ENCODE results near the gene ETS1. TPM values are rescaled to one million over a fixed set of nuclear protein-coding genes. Genes with fewer than 3 reads are reported as not detected.

The ETS1 gene
- polyA plus RNA-seq, 1 donor from 2014 or later = 0.42 TPM

- Histone ChIP-seq H2AFZ (ENCODE audit: low read depth, low read length) (no peak overlapping the region), H3K9me2 (ENCODE audit: insufficient read depth, low read length) (no peaks in the 10 kb centered on the region), H3K27ac (ENCODE audit: low read length) (no peak overlapping the region), H3K27me3 (ENCODE audit: insufficient read depth, low read depth, low read length) (no peaks in the 10 kb centered on the region), H3K4me3 (ENCODE audit: low read length) (no peak overlapping the region), H3K9ac (ENCODE audit: low read length) (no peak overlapping the region), H3K36me3 (ENCODE audit: insufficient read depth, low read length) (no peaks in the 10 kb centered on the region), H3K9me3 (ENCODE audit: low read length) (no peaks in the 10 kb centered on the region), H3K4me2 (ENCODE audit: low read length) (no peak overlapping the region), H3K79me2 (replicated peaks; ENCODE audit: insufficient read depth, low read length) (no peaks in the 10 kb centered on the region), H3F3A (ENCODE audit: insufficient read depth, low read length, poor library complexity, severe bottlenecking) (no peaks in the 10 kb centered on the region), H4K20me1 (ENCODE audit: insufficient read depth) (no peaks in the 10 kb centered on the region)
- TF ChIP-seq CTCF (IDR thresholded peaks at IDR 0.05; ENCODE audit: poor library complexity, severe bottlenecking) (no peak), SMC3 (conservative IDR thresholded peaks at IDR 0.05; ENCODE audit: poor library complexity) (no peak), EZH2 (IDR thresholded peaks at IDR 0.05; ENCODE audit: borderline replicate concordance, insufficient read depth, low read length, poor library complexity, severe bottlenecking) (no peak), REST (IDR thresholded peaks at IDR 0.05; ENCODE audit: borderline replicate concordance) (no peak), POLR2AphosphoS5 (IDR thresholded peaks at IDR 0.05) (no peak), MXI1 (conservative IDR thresholded peaks at IDR 0.05; ENCODE audit: poor library complexity, severe bottlenecking) (no peak)
These were observed 152.5 kb downstream of the ETS1 start for GRCh38 chr11:128434818-128435217.

GRCh38 chr11:128434411-128434810 lies 152.9 kb downstream of the ETS1 start:
- no peak for TF ChIP-seq EZH2 (IDR thresholded peaks at IDR 0.05; ENCODE audit: borderline replicate concordance, insufficient read depth, low read length, poor library complexity, severe bottlenecking)
- no peak for TF ChIP-seq POLR2AphosphoS5 (IDR thresholded peaks at IDR 0.05)
- TF ChIP-seq CTCF (IDR thresholded peaks at IDR 0.05; ENCODE audit: poor library complexity, severe bottlenecking) = no peak
- no peak for TF ChIP-seq EP300 (conservative IDR thresholded peaks at IDR 0.05; ENCODE audit: poor library complexity, severe bottlenecking)
- TF ChIP-seq REST (IDR thresholded peaks at IDR 0.05; ENCODE audit: borderline replicate concordance) = no peak
- TF ChIP-seq SMC3 (conservative IDR thresholded peaks at IDR 0.05; ENCODE audit: poor library complexity) = no peak
- no peak for TF ChIP-seq MXI1 (conservative IDR thresholded peaks at IDR 0.05; ENCODE audit: poor library complexity, severe bottlenecking)
- no peak for TF ChIP-seq RAD21 (conservative IDR thresholded peaks at IDR 0.05)
- Histone ChIP-seq H3K79me2 (replicated peaks; ENCODE audit: insufficient read depth, low read length) (no peaks in the 10 kb centered on the region), H2AFZ (ENCODE audit: low read depth, low read length) (no peak overlapping the region), H3F3A (ENCODE audit: insufficient read depth, low read length, poor library complexity, severe bottlenecking) (no peaks in the 10 kb centered on the region), H3K27ac (ENCODE audit: low read length) (no peak overlapping the region), H3K4me2 (ENCODE audit: low read length) (no peak overlapping the region), H3K27me3 (ENCODE audit: insufficient read depth, low read depth, low read length) (no peaks in the 10 kb centered on the region), H3K36me3 (ENCODE audit: insufficient read depth, low read length) (no peaks in the 10 kb centered on the region), H3K9me2 (ENCODE audit: insufficient read depth, low read length) (no peaks in the 10 kb centered on the region), H3K4me3 (ENCODE audit: low read length) (no peak overlapping the region), H3K9ac (ENCODE audit: low read length) (no peak overlapping the region), H4K20me1 (ENCODE audit: insufficient read depth) (no peaks in the 10 kb centered on the region), H3K9me3 (ENCODE audit: low read length) (no peaks in the 10 kb centered on the region)
